GM23338 (cell line): Measurements from ENCODE around the gene MLKL.

Experiments
- CREB1 ChIP-seq: fragments of 250-450 bp; sonication (Bioruptor Pico); IDR thresholded peaks from 2 replicates; pipeline ENCODE4 v1.5.0; 2020; ENCODE audit warnings: low read depth, mild to moderate bottlenecking, moderate library complexity
- EZH2 ChIP-seq: fragments of 200-600 bp; sonication (generic); IDR thresholded peaks from one replicate; pipeline ENCODE4 v1.8.0; 2017; ENCODE audit warnings: antibody characterized with exemption, mild to moderate bottlenecking, low read depth; ENCODE audit not compliant: unreplicated experiment
- EZH2phosphoT487 ChIP-seq: fragments of 200-600 bp; sonication (generic); IDR thresholded peaks from one replicate; pipeline ENCODE4 v1.8.1; 2018; ENCODE audit warnings: antibody characterized with exemption; ENCODE audit not compliant: unreplicated experiment
- JUNB ChIP-seq: IDR thresholded peaks from one replicate; pipeline ENCODE4 v1.6.1; 2016; ENCODE audit warnings: antibody characterized with exemption; ENCODE audit not compliant: unreplicated experiment
- POLR2AphosphoS5 ChIP-seq: IDR thresholded peaks from 2 replicates; pipeline ENCODE4 v1.6.1; 2016; ENCODE audit warnings: antibody characterized with exemption, low read depth
- TF ChIP-seq, protein P1 (sequence below), 2 experiments: fragments of 200-600 bp in 1 of 2; sonication (generic) in 1 of 2; conservative IDR thresholded peaks; 2 replicates each; pipeline versions ENCODE4 v1.5.1 to v1.6.1; 2016 to 2017; ENCODE audit warnings: antibody characterized with exemption in 2 of 2, low read depth in 2 of 2, mild to moderate bottlenecking in 2 of 2, moderate library complexity in 1 of 2
- TF ChIP-seq, protein P2 (sequence below): IDR thresholded peaks from one replicate; pipeline ENCODE4 v1.6.1; 2018; ENCODE audit warnings: antibody characterized with exemption; ENCODE audit not compliant: unreplicated experiment
- TF ChIP-seq, protein P3 (sequence below): IDR thresholded peaks from 2 replicates; pipeline ENCODE4 v1.6.1; 2016; ENCODE audit warnings: antibody characterized with exemption

GRCh38 chr16:74633686-74634085 is 67.0 kb downstream of the MLKL start:
- TF ChIP-seq, protein P1, sequence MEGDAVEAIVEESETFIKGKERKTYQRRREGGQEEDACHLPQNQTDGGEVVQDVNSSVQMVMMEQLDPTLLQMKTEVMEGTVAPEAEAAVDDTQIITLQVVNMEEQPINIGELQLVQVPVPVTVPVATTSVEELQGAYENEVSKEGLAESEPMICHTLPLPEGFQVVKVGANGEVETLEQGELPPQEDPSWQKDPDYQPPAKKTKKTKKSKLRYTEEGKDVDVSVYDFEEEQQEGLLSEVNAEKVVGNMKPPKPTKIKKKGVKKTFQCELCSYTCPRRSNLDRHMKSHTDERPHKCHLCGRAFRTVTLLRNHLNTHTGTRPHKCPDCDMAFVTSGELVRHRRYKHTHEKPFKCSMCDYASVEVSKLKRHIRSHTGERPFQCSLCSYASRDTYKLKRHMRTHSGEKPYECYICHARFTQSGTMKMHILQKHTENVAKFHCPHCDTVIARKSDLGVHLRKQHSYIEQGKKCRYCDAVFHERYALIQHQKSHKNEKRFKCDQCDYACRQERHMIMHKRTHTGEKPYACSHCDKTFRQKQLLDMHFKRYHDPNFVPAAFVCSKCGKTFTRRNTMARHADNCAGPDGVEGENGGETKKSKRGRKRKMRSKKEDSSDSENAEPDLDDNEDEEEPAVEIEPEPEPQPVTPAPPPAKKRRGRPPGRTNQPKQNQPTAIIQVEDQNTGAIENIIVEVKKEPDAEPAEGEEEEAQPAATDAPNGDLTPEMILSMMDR (conservative IDR thresholded peaks at IDR 0.05; ENCODE audit: low read depth in 2 of 2), result no peak
- TF ChIP-seq EZH2phosphoT487, result no peak
- no peak for TF ChIP-seq POLR2AphosphoS5
- TF ChIP-seq EZH2, result no peak
- TF ChIP-seq JUNB, result no peak
- TF ChIP-seq CREB1 (CRISPR knock-in tag), result no peak
- TF ChIP-seq, protein P2, sequence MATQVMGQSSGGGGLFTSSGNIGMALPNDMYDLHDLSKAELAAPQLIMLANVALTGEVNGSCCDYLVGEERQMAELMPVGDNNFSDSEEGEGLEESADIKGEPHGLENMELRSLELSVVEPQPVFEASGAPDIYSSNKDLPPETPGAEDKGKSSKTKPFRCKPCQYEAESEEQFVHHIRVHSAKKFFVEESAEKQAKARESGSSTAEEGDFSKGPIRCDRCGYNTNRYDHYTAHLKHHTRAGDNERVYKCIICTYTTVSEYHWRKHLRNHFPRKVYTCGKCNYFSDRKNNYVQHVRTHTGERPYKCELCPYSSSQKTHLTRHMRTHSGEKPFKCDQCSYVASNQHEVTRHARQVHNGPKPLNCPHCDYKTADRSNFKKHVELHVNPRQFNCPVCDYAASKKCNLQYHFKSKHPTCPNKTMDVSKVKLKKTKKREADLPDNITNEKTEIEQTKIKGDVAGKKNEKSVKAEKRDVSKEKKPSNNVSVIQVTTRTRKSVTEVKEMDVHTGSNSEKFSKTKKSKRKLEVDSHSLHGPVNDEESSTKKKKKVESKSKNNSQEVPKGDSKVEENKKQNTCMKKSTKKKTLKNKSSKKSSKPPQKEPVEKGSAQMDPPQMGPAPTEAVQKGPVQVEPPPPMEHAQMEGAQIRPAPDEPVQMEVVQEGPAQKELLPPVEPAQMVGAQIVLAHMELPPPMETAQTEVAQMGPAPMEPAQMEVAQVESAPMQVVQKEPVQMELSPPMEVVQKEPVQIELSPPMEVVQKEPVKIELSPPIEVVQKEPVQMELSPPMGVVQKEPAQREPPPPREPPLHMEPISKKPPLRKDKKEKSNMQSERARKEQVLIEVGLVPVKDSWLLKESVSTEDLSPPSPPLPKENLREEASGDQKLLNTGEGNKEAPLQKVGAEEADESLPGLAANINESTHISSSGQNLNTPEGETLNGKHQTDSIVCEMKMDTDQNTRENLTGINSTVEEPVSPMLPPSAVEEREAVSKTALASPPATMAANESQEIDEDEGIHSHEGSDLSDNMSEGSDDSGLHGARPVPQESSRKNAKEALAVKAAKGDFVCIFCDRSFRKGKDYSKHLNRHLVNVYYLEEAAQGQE, result no peak
- TF ChIP-seq, protein P3, sequence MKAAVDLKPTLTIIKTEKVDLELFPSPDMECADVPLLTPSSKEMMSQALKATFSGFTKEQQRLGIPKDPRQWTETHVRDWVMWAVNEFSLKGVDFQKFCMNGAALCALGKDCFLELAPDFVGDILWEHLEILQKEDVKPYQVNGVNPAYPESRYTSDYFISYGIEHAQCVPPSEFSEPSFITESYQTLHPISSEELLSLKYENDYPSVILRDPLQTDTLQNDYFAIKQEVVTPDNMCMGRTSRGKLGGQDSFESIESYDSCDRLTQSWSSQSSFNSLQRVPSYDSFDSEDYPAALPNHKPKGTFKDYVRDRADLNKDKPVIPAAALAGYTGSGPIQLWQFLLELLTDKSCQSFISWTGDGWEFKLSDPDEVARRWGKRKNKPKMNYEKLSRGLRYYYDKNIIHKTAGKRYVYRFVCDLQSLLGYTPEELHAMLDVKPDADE, result no peak
